ENCODE results near the gene APCDD1L.

APCDD1L gene

GRCh38 chr20:58433759-58434158 is 81.4 kb downstream of the APCDD1L start:
- TF ChIP-seq CREB1 (IDR thresholded peaks at IDR 0.05; ENCODE audit: low read depth) (no peak), EP300 (IDR thresholded peaks at IDR 0.05; ENCODE audit: borderline replicate concordance) (no peak), ZBTB7A (IDR thresholded peaks at IDR 0.05; ENCODE audit: low read depth) (no peak), NFIC (IDR thresholded peaks at IDR 0.05) (no peak)

DNA sequence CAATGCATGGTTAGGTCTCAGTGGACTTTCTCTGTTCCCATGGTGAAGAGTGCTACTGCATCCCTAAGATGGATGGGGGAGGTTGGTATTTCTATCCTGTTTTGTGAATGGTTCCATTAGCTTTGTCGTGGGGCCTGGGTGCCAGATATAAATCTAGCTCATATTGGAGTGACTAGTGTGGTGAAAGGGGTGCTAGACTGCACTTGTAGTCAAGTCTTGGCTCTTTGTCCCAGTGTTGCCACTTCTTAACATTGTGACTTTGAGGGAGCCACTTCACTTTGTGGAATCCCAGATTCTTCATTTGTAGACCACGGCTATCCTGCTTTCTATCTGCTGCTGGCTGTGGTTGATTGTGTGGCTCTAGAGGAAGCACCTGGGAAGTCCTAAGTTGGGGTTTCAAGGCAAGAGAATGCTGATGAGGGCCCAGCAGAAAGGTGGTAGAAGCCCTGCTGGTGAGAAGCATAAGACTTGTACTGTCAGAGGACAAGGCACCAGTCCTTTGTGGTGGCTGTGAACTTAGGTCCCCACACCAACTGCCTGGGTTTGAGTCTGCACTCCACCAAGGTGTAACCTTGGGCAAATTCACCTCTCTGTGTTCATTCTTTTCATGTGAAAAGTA is 82.1 kb downstream of the APCDD1L start:
- TF ChIP-seq CREB1 (IDR thresholded peaks at IDR 0.05; ENCODE audit: low read depth) (no peak), TCF12 (IDR thresholded peaks at IDR 0.05; ENCODE audit: low read depth) (no peak), TAF1 (IDR thresholded peaks at IDR 0.05; ENCODE audit: low read depth) (no peak), ZBTB7A (IDR thresholded peaks at IDR 0.05; ENCODE audit: low read depth) (no peak), MAX (IDR thresholded peaks at IDR 0.05) (no peak), CEBPB (IDR thresholded peaks at IDR 0.05) (no peak), YY1 (IDR thresholded peaks at IDR 0.05; ENCODE audit: low read depth) (no peak), EGR1 (IDR thresholded peaks at IDR 0.05) (no peak), NFIC (IDR thresholded peaks at IDR 0.05) (no peak), USF1 (IDR thresholded peaks at IDR 0.05) (no peak), RAD21 (IDR thresholded peaks at IDR 0.05; ENCODE audit: low read depth) (no peak), EP300 (IDR thresholded peaks at IDR 0.05; ENCODE audit: borderline replicate concordance) (no peak), FOXM1 (IDR thresholded peaks at IDR 0.05; ENCODE audit: borderline replicate concordance, low read depth) (no peak), TEAD4 (IDR thresholded peaks at IDR 0.05) (no peak)
- TF ChIP-seq, protein P1, sequence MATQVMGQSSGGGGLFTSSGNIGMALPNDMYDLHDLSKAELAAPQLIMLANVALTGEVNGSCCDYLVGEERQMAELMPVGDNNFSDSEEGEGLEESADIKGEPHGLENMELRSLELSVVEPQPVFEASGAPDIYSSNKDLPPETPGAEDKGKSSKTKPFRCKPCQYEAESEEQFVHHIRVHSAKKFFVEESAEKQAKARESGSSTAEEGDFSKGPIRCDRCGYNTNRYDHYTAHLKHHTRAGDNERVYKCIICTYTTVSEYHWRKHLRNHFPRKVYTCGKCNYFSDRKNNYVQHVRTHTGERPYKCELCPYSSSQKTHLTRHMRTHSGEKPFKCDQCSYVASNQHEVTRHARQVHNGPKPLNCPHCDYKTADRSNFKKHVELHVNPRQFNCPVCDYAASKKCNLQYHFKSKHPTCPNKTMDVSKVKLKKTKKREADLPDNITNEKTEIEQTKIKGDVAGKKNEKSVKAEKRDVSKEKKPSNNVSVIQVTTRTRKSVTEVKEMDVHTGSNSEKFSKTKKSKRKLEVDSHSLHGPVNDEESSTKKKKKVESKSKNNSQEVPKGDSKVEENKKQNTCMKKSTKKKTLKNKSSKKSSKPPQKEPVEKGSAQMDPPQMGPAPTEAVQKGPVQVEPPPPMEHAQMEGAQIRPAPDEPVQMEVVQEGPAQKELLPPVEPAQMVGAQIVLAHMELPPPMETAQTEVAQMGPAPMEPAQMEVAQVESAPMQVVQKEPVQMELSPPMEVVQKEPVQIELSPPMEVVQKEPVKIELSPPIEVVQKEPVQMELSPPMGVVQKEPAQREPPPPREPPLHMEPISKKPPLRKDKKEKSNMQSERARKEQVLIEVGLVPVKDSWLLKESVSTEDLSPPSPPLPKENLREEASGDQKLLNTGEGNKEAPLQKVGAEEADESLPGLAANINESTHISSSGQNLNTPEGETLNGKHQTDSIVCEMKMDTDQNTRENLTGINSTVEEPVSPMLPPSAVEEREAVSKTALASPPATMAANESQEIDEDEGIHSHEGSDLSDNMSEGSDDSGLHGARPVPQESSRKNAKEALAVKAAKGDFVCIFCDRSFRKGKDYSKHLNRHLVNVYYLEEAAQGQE (IDR thresholded peaks at IDR 0.05; ENCODE audit: low read depth) = no peak

GRCh38 chr20:58432186-58432954 is 82.8 kb downstream of the APCDD1L start:
- no peak for TF ChIP-seq CEBPB (IDR thresholded peaks at IDR 0.05)
- TF ChIP-seq USF1 (IDR thresholded peaks at IDR 0.05) = no peak
- TF ChIP-seq, protein P1 (IDR thresholded peaks at IDR 0.05; ENCODE audit: low read depth) = no peak

GRCh38 chr20:58431134-58431533 is 84.1 kb downstream of the APCDD1L start:
- TF ChIP-seq, protein P1 (IDR thresholded peaks at IDR 0.05; ENCODE audit: low read depth) = no peak
- no peak for TF ChIP-seq ZBTB7A (IDR thresholded peaks at IDR 0.05; ENCODE audit: low read depth)
- no peak for TF ChIP-seq MAX (IDR thresholded peaks at IDR 0.05)
- no peak for TF ChIP-seq RAD21 (IDR thresholded peaks at IDR 0.05; ENCODE audit: low read depth)
- no peak for TF ChIP-seq YY1 (IDR thresholded peaks at IDR 0.05; ENCODE audit: low read depth)
- no peak for TF ChIP-seq TAF1 (IDR thresholded peaks at IDR 0.05; ENCODE audit: low read depth)
- TF ChIP-seq CREB1 (IDR thresholded peaks at IDR 0.05; ENCODE audit: low read depth) = no peak
- TF ChIP-seq EGR1 (IDR thresholded peaks at IDR 0.05) = no peak

- TF ChIP-seq EGR1 (IDR thresholded peaks at IDR 0.05) = no peak
- no peak for TF ChIP-seq ZBTB7A (IDR thresholded peaks at IDR 0.05; ENCODE audit: low read depth)
- TF ChIP-seq FOXM1 (IDR thresholded peaks at IDR 0.05; ENCODE audit: borderline replicate concordance, low read depth) = no peak
- TF ChIP-seq TAF1 (IDR thresholded peaks at IDR 0.05; ENCODE audit: low read depth) = no peak
- no peak for TF ChIP-seq CEBPB (IDR thresholded peaks at IDR 0.05)
- no peak for TF ChIP-seq YY1 (IDR thresholded peaks at IDR 0.05; ENCODE audit: low read depth)
- no peak for TF ChIP-seq USF1 (IDR thresholded peaks at IDR 0.05)
- no peak for TF ChIP-seq RAD21 (IDR thresholded peaks at IDR 0.05; ENCODE audit: low read depth)
- no peak for TF ChIP-seq CREB1 (IDR thresholded peaks at IDR 0.05; ENCODE audit: low read depth)
- TF ChIP-seq NFIC (IDR thresholded peaks at IDR 0.05) = no peak
- TF ChIP-seq, protein P1 (IDR thresholded peaks at IDR 0.05; ENCODE audit: low read depth) = no peak
- no peak for TF ChIP-seq TEAD4 (IDR thresholded peaks at IDR 0.05)
- no peak for TF ChIP-seq EP300 (IDR thresholded peaks at IDR 0.05; ENCODE audit: borderline replicate concordance)
- TF ChIP-seq MAX (IDR thresholded peaks at IDR 0.05) = no peak
- no peak for TF ChIP-seq TCF12 (IDR thresholded peaks at IDR 0.05; ENCODE audit: low read depth)
Measured at GRCh38 chr20:58429303-58429702, 85.9 kb downstream of the APCDD1L start.

Measured in Ishikawa (cell line).